ENCODE measurements around the gene GRIN3B.
"Not testable (repeated sequence)": the region's sequence is repeated elsewhere in the genome, so short reads cannot be mapped to it uniquely, and the experiment has no call there.

Gene GRIN3B

DNA sequence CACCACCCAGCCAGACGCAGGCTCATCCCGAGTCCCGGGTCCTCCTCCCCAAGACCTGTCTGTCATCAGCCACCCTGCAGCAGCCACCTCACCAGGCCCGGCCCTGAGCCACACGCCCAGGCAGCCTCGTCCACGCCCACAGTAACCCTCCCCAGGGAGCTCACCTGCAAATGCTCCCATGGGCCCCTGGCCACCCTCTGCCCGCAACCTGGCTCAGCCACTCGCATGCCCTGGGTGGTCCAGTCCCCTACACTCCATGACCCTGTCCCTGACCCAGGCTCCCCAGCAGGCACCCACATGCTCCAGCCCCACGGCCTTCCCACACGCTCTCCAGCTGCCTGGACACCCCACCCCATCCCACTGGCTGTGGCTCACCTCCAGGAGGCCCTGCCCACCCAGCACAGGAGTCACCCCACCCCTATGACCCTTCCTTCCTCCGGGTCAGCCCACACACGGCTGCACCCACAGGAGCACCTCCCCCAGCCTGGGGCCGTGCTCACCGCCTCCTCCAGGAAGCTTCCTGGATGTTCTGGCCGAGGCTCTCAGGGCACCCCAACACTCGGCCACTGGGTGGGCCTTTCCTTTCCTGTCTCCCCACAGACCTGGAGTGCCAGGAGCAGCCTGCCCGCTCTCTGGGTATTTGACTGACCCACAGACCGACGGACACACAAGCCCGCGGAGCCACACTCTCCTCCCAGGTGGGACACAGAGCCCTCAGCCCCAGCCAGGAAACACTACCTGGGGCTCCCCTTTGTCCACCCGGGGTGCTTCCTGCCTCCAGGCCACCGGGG is 17.1 kb downstream of the GRIN3B start:
- DNase-seq (ENCODE audit: insufficient read length, low spot score) = no peak
- FAIRE-seq = no peak

DNA sequence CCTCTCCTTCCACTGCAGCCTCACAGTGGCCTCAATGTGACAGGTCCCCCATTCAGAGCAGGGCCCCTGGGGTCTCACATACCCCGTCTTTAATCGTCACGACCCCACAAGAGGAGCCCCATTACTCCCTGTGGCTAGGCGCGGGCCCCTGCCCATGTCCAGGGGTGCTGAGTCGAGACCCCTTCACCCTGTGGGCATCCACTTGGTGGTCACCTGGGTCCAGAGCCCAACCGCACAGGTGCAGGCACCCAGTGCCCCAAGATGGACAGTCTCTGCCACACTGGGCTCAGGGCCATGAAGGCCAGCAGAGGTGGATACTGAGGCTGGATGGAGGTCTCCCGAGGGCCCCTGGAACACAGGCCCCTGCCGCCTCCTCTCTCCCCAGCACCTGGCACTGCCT is 17.7 kb downstream of the GRIN3B start:
- FAIRE-seq (no peak), DNase-seq (ENCODE audit: insufficient read length, low spot score) (no peak)

DNA sequence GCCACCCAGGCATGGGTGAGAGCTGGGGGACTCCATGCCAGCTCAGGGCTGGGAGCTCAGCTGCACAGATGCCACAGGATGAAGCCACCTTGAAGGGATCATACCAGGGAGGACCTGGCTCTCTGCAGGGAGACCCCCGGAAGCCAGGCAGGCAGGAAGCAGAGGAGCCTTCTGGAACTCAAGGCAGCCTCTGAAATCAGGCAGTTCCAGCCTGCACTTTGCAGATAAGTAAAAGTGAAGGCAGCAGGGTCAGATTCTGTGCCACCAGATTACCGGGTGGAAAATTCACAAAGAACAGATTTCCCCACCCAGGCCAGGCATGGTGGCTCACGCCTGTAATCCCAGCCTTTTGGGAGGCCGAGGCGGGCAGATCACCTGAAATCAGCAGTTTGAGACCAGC is 18.2 kb downstream of the GRIN3B start:
- FAIRE-seq (no peak), DNase-seq (ENCODE audit: insufficient read length, low spot score) (no peak)

DNA sequence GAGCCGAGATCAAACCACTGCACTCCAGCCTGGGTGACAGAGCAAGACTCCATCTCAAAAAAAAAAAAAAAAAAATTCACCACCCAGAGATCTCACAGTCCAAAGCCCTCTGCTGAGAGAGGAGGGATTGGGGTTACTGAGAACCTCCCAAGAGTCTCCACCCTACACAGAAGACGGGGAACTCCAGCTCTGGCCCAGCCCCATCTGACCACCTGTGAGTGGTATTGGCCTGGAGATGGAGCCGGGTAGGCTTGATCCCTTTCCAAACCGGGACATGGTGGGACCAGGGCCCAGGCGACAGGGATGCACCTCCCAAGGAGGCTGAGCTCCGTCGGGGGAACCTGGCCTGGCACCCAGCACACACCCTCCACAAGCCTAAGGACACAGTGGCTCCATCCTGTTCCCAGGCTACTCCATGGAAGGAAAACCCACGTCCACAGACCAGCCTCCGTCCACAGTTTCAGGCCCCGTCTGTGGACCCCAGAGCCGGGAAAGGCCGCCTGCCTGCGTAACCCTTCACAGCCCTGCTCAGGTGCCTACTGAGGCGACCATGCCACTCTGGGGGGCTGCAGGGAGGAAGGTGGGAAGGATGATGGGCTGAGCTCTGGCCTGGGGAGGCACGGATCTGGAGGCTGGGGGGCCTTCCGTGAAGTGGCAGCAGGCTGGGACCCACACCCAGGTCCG is 18.9 kb downstream of the GRIN3B start:
- no peak for FAIRE-seq
- no peak for DNase-seq (ENCODE audit: insufficient read length, low spot score)

DNA sequence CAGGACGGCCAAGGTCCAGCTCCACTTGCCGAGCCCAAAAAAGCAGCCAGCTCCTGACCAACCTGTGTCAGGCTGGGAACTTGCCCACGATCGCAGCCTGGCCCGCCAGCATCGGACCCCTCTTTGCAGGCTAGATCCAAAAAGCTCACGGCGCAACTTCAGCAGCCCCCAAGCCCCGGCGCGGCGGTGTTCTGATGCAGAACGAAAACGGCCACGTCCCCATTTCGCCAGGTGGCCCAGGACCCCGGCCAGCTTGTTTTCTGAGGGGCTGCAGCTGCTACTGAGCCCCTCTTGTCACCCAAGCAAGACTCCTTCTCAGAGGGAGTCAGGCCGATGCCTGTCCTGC is 19.4 kb downstream of the GRIN3B start:
- FAIRE-seq (no peak), DNase-seq (ENCODE audit: insufficient read length, low spot score) (no peak)

DNA sequence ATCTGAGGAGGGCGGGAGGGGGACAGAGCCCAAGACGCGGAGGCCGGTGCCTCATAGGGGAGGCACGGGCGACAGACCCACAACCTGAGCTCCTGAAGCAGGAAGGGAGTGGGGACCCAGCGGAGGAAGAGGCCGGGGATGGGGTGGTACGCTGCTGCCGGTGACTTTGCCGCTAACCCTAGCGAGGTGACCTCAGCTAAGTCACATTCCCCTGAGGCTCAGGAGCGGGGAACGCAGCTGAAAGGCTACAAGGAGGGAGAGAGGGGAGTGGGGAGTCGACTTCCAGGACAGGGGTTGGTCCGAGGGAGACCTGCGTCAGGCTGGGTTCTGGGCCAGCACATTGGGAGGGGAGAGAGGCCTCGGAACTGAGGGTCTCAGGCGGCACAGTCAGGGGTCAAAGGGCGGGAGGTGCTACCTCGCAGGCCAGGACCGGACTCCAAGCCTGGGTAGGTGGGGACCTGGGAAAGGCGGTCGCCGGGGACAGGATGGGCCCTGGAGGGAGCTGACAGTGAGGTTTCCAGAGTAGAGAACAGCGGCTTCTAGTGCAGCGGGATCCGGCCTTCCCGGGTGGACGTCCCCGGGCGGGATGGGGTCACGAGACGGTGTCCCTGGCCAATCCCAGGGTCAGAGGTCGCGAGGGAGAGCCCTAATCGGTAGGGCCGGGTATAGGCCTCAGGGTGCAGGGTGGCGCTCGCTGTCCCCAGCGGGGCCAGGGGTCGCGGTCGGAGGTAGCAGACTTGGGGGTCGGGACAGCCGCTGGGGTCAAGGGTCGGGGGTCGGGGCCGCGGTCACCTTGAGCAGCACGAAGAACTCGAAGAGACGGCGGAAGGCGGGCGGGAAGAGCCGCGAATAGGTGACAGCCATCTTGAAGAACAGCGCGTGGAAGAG is 20.0 kb downstream of the GRIN3B start:
- DNase-seq (ENCODE audit: insufficient read length, low spot score) = no peak
- FAIRE-seq = no peak

DNA sequence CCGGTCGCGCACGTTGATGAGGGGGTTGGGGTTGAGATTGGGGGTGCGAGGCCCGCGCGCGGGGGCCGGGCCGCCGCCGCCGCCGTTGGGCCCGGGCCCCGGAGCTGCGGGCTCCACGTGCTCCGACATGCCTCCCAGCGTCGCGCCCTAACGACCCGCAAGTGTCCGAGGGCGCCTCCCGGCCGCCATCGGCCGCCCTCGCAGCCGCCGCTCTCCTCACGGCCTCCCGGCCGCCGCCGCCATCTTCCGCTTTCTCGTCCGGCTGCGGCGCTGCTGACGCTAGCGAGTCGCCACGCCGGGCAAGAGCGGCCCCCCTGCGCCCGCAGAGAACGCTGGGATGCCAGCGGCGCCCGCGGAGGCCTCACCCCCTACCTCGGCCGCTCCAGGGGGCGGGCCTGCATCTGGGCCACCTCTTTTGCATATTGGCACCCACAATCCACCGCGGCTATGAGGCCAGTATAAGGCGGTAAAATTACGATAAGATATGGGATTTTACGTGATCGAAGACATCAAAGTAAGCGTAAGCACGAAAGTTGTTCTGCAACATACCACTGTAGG is 20.7 kb downstream of the GRIN3B start, which contains the start of gene TMEM259:
Gene TMEM259 (minus strand): TSS at position 256 of the 558 bp plus-strand sequence. CDS start 127 bp downstream, at position 129.
- FAIRE-seq = peak; percentile 94
- DNase-seq (ENCODE audit: insufficient read length, low spot score) = peak; percentile 100

DNA sequence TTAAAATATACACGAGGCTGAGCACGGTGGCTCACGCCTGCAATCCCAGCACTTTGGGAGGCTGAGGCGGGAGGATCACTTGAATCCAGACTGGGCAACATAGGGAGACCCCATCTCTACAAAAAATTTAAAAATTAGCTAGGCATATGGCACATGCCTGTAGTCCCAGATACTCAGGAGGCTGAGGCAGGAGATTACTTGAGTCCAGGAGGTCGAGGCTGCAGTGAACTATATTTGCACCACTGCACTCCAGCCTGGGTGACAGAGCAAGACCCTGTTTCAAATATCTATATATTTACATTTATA is 23.6 kb downstream of the GRIN3B start:
- not testable (repeated sequence) for DNase-seq (ENCODE audit: insufficient read length, low spot score); FAIRE-seq

DNA sequence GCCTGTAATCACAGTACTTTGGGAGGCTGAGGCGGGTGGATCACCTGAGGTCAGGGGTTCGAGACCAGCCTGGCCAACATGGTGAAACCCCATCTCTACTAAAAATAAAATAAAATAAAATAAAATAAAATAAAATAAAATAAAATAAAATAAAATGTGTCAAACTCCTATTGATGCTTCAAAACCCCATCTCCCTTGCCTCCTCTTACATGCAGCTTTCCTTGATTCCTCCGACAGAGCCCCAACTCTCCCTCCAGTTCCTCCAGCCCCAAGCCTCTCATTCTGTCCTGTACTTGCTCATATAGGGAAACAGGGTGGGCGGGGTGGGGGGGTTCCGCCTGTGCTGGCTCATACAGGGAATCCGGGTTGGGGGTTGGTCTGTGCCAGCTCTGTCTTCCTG is 24.9 kb downstream of the GRIN3B start:
- FAIRE-seq; DNase-seq (ENCODE audit: insufficient read length, low spot score): not testable (repeated sequence)

DNA sequence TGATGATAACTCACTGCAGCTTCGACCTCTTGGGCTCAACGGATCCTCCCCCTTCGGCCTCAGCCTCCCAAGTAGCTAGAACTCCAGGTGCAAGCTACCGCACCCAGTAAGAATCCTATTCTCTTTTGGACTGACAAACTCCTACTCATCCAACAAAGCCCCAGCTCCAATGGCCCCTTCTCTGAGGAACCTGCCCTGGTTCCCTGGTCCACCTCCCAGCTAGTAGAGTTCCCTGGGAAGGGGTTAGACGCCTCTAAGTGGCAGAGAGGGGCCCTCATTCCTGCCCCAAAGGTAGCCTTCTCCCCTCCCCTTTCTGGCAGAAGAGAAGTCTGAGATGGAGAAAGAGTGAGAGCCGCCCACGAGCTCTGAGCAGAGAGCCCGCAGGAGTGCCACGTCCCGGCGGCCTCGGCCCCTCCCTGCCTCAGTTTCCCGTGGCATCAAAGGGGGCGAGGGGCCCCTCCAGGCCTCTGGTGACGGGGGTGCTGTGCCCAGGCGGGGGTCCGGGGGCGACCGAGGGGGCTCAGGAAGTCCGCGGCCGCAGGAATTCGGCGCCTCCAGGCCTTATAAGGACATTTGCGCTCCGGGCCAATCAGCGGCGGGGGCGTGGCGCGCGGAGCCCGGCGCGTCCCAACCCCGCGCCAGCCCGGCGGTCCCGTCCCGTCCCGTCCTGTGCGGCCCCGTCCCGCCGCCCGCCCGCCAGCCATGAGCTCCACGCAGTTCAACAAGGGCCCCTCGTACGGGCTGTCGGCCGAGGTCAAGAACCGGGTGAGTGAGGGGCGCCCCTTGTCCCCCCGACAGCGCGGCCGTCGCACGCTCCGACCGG is 26.0 kb downstream of the GRIN3B start, which contains the start of gene CNN2:
Gene CNN2 (plus strand): TSS at position 649 of the 823 bp plus-strand sequence. CDS start 54 bp downstream, at position 703.
- DNase-seq (ENCODE audit: insufficient read length, low spot score) (no peak), FAIRE-seq (peak; percentile 84)

DNA sequence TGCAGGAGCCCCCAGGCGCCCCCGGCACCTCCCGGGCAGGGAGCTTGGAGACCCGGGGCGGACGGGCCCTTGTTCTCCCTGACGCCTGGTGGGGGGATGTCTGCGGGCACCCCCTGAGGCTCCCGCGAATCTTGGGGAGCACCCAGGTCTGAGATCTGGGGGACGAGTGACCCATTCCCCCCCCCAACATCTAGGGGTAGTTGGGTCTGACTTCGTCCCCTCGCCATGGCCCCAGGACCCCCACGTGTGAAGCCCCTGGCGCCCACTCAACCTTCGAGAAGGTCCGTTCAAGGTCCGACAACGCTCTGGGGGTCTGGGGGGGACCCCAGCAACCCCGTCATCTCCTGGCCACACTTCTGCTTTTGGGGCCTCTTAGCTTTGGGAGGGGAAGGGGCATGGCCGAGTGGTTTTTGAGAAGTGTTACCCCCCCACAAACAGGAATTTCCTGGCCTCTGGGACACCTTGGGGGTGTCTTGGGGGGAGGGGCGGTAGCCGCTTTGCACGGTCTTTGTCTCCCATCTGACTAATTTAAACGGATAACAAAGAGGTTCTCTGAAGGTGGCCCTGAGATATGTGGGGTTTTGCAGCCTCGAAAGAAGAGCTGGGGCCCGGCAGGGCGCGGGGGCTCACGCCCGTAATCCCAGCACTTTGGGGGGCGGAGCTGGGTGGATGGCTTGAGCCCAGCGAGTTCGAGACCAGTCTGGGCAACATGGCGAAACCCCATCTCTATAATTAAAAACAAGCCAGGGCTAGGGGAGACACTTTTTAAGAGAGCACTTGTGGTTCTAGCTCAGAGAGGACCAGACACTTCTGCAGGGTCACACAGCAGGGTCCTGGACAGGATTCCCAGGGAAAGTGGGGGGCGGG is 26.8 kb downstream of the GRIN3B start:
- FAIRE-seq (peak; percentile 84), DNase-seq (ENCODE audit: insufficient read length, low spot score) (no peak)

DNA sequence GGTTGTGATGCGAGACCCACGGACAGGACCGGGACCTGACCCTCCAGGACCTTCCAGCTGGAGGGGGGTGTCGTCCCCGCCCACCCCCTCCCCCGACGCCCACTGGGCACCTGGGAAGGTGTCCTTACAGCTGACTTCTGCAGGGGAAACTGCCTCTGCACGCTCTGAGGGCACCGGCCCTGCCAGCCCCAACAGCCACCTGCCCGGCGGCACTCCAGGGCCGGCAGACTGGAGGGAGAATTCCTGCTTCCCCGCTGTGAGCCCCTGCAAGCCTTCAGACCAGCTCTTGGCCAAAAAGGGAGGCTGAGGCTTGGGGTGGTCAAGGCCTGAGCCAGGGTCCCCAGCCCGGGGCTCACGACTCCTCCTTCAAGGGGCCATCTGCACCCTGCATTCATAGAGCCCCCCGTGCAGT is 27.4 kb downstream of the GRIN3B start:
- DNase-seq (ENCODE audit: insufficient read length, low spot score) (no peak), FAIRE-seq (no peak)

DNA sequence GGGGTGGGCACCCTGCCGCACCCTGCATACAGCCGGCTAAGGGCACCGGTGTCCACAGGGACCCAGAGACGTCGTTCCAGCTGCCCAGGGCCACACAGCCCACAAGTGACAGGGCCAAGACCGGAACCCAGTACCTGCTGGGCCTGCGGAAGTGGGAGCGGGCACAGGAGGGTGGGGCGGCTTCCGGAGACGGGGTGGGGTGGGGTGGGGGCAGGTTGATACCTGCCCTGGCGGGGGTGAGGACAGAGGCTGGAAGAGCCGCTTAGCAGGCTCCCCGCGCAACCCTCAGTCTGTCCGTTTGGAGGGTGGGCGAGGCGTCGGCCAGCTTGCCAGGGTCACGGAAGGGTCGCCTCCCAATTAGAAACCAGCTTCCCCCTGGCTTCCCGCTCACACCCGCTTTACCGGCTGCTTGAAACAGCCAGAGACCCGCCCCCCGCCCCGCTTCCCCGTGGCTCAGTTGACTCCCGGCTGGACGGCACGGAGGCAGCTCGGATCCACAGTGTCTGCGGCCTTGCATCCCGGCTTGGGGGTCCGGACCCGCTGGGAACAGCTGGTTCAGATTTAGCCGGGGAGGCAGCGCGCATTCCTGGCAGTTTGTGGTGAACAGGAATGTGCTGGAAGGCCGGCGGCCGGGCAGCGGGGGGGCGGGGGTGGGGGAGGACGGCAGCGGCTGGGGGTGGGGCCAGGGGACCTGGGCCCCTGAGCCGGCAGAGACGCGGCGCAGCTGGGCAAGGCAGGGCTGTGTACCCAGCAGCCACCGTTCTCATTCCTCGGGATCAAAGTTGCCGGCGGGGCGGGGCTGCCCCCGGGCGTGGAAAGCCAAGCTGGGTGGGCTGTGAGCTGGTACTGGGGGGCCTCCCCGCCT is 28.1 kb downstream of the GRIN3B start:
- peak; percentile 93 for FAIRE-seq

DNA sequence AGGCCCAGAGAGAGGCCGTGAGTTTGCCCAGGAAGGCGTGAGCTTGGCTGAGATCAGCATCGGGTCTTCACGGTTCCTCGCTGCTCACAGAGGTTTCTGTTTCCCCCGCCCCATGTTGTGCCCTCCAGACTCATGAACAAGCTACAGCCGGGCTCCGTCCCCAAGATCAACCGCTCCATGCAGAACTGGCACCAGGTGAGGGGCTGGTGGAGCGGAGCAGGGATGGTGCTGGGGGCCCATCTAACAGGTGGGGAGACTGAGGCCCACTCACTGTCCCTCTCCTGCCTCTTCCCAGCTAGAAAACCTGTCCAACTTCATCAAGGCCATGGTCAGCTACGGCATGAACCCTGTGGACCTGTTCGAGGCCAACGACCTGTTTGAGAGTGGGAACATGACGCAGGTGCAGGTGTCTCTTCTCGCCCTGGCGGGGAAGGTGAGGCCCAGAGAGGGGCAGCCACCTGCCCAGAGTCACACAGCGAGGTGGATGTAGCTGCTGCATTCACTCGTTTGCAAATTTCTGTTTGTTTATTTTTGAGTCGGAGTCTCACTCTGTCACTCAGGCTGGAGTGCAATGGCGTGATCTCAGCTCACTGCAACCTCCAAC is 32.1 kb downstream of the GRIN3B start:
- FAIRE-seq (no peak), DNase-seq (ENCODE audit: insufficient read length, low spot score) (no peak)

More for the DNA sequence above, 28.1 kb downstream of the GRIN3B start:
- DNase-seq (ENCODE audit: insufficient read length, low spot score) = no peak

DNA sequence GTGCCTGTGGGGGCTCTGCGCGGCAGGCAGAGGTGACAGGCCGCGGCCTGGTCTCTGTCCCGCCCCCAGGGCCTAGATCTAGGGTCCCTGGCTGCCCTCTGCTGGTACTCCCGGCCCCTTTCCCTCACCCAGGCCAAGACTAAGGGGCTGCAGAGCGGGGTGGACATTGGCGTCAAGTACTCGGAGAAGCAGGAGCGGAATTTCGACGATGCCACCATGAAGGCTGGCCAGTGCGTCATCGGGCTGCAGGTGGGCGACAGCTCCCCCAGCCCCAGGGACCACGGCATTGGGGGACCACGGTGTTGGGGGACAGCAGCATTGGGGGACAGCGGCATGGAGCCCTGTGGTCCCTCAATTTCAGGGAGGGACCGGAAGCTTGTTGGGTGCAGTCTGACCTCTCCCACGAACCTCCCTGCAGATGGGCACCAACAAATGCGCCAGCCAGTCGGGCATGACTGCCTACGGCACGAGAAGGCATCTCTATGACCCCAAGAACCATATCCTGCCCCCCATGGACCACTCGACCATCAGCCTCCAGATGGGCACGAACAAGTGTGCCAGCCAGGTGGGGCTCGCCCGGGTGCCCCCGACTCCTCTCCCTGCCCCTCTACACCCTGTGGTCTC is 35.9 kb downstream of the GRIN3B start:
- DNase-seq (ENCODE audit: insufficient read length, low spot score) (no peak), FAIRE-seq (no peak)

DNA sequence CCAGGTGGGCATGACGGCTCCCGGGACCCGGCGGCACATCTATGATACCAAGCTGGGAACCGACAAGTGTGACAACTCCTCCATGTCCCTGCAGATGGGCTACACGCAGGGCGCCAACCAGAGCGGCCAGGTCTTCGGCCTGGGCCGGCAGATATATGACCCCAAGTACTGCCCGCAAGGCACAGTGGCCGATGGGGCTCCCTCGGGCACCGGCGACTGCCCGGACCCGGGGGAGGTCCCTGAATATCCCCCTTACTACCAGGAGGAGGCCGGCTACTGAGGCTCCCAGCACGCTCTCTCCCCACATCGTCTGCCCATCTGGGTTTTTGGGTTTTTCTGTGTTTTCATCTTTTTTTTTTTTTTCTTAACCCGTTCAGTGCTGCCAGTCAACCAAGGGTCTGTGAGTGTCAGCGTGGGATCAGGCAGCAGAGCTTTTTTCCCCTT is 37.4 kb downstream of the GRIN3B start:
- FAIRE-seq = no peak
- DNase-seq (ENCODE audit: insufficient read length, low spot score) = no peak

DNA sequence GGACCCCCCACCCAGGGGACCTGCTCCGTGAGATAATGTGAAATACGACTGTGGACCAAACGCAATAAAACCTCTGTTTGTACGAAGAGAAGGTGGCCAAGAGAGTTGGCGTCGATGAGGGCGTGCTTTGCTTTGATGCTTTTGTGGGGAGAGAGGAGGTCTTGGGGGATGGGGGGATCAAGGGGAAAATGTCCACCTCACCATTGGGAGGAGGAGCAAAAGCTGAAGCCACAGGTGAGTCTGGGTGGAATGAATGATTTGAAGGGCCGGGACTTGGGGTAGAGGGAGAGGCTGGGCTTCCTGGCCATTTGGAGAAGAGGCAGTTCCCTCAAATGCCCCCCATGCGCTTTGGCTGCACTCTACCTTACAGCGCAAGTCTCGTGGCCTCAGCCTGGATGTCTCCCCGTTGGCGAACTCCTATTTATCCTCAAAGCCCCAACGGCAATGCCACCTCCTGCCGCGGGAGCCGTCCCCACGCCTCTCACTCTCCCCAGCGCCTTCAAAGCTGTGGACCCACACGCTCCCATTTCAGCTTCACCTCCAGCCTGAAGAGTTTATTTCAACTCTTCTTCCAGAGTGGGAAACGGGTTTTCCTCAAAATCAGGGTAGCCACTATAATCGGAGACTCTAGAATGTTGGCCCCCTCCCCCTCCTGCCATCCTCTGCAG is 38.9 kb downstream of the GRIN3B start:
- DNase-seq (ENCODE audit: insufficient read length, low spot score) (no peak), FAIRE-seq (no peak)
